Measurements from ENCODE around the gene RBM38.
"Not testable (repeated sequence)": the region's sequence is repeated elsewhere in the genome, so short reads cannot be mapped to it uniquely, and the experiment has no call there.

Gene RBM38

DNA sequence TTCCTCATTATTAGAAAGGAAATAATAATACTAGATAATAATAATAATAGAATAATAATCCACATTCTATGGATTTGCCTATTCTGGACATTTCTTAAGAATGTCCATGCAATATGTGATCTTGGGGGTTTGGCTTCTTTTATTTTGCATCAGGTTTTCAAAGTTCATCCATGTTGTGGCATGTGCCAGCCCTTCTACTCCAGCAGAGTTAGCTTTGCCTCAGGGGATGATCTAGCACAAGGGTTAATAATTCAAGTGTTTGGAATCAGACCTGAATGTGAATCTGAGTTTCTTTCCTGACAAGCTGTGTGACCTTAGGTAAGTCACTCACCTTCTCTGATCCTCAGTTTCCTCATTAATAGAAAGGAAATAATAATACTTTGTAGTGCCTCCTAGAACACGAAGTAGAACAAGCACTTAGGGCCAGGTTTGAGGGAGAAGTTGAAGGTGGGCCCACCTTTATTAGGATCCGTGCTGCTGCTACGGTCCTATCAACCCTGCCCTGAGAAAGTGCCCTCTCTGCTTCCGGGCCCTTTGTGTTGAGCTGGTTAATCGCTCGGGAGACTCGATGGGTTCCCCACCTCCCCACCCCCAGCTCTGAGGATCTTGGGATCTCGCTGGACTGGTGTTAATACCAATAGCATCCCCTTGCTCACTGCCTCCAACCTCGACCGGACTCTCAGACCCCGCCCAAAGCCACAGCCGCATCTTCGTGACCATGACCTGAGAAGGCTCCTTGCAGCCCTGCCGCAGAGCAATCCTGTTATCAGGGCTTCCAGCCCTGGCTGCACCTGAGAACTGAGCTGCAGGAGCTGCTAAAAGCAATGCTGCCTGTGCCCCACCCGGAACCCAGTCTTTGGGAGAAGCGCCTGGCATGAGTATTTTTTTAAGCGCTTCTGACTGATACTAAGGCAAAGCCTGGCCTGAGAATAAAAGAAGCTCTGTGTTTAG lies 26.9 kb downstream of the RBM38 start:
- DNase-seq = no peak
- H3K4me1 Mint-ChIP-seq = peaks cover 15% of the 10 kb centered on the region
- no peak overlapping the region for H3K4me3 Mint-ChIP-seq
- CTCF ChIA-PET = no interaction called here
- peaks cover 56% of the 10 kb centered on the region for H3K27me3 Mint-ChIP-seq
- H3K9me3 Mint-ChIP-seq = no peaks in the 10 kb centered on the region
- no peaks in the 10 kb centered on the region for H3K36me3 Mint-ChIP-seq
- H3K27ac Mint-ChIP-seq = no peak overlapping the region

DNA sequence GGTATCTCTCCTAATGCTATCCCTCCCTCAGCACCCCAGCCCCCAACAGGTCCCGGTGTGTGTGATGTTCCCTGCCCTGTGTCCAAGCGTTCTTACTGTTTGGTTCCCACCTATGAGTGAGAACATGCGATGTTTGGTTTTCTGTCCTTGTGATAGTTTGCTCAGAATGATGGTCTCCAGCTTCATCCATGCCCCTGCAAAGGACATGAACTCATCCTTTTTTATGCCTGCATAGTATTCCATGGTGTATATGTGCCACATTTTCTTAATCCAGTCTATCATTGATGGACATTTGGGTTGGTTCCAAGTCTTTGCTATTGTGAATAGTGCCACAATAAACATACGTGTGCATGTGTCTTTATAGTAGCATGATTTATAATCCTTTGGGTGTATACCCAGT lies 28.3 kb downstream of the RBM38 start:
- H3K36me3 Mint-ChIP-seq, DNase-seq: not testable (repeated sequence)

DNA sequence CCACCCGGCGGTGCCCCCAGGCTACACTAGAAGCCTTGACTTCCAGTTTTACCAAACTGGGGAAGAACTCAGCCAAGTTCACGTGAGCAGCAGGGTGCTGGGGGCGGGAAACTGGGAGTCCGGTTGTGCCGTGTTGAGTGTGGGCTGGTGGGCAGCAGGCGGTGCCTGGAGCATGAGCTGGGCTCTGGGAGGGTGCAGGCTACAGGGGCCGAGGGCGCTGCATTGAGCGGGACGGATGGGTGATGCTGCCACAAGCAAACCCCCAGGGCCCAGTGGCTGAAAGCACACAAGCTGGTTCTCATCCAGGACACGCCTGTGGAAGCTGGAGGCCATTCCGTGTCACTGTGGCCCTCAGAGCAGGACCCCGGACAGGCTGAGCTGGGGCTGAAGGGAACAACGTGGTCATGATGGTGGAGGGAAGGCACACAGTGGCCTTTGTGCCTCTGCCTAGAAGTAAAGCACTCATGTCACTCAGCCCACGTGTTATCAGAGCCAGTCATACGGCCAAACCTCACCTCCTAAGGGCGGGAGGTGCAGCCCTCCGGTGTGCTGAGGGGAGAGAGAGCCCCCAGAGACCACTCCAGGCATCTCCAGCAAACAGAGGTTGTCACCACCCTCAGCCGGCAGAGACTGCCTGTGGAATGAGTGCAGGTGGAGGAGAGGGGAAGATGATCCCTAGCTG lies 29.5 kb downstream of the RBM38 start:
- Mint-ChIP-seq H3K27me3 (peaks cover 58% of the 10 kb centered on the region), H3K9me3 (no peaks in the 10 kb centered on the region), H3K27ac (no peak overlapping the region), H3K4me3 (no peak overlapping the region), H3K4me1 (peaks cover 34% of the 10 kb centered on the region), H3K36me3 (no peaks in the 10 kb centered on the region)
- DNase-seq = no peak
- CTCF ChIA-PET = interaction anchor here (1.3 kb wide), 1 partner anchor 31 kb away, joined by 4 read pairs; no protein-coding TSS in a partner anchor

More for the DNA sequence above, 28.3 kb downstream of the RBM38 start:
- CTCF ChIA-PET, H3K4me3 Mint-ChIP-seq, H3K9me3 Mint-ChIP-seq, H3K27ac Mint-ChIP-seq: not testable (repeated sequence)
- peaks cover 27% of the 10 kb centered on the region for H3K4me1 Mint-ChIP-seq
- H3K27me3 Mint-ChIP-seq = peaks cover 57% of the 10 kb centered on the region

DNA sequence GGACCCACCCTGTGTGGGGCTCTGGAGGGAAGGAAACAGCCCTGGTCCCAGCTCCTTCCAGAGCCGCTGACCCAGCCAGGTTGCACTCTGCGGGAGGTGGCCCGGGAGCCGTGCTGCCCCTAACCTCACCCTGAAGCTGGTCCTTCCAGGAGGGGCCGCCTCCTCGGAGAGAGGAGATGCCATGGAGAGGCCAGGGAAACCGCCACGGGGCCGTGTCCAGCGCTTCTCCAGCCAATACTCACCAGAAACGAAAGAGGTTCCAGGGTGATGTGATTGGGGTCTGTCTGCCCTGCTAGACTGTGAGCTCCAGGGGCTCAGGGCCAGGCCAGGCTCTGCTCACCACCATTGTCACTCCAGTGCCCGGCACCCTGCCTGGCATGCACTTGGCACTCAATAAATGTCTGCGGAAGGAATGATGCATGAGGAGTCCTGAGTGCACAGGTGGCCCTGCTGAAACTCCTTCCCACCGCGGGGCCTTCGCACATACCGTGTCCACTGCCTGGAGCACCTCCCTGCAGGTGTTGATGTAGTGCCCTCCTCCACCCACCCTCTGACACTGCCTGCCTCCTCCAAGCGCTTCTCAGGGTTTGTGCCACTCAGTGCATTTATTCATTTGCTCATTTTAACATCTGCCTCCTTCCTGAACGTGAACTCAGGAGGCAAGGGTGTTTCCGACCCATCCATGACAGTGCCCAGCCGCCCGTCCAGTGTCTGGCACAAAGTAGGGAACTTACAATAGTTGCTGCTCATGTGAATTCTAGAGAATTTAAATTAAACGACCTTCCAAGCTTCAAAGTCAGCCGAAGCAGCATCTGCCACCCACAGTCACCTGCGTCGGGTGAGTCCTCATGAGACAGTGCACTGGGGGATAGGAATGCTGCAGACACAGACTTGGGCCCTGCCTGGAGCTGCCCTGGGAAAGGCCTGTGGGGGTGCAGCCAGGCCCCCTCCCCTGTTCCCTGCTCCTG lies 30.3 kb downstream of the RBM38 start:
- CTCF ChIA-PET = interaction anchor here (1.3 kb wide), 1 partner anchor 30 kb away, joined by 4 read pairs; no protein-coding TSS in a partner anchor
- Mint-ChIP-seq H3K27me3 (peaks cover 56% of the 10 kb centered on the region), H3K27ac (no peak overlapping the region), H3K36me3 (no peaks in the 10 kb centered on the region), H3K4me3 (no peak overlapping the region), H3K9me3 (no peaks in the 10 kb centered on the region), H3K4me1 (peaks cover 42% of the 10 kb centered on the region)
- no peak for DNase-seq

DNA sequence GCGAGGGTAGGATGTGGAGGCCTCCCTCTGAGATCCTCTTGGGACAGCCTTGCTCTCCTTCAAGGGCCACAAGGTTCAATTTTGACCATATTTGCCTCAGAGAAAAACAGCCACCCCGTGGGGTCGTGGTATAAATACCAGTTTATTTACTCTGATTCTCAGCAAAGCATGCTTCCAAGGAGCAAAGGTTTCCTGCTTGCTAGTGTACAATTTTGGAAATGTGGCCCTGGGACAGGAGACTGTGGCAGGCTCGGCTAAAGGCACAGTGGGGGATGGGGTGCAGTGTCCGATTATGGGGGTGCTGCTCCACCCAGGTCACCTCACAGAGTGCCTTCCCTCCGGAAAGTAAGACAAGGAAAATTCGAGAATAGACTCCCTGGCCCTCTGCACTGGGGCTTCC lies 31.1 kb downstream of the RBM38 start:
- H3K9me3 Mint-ChIP-seq = no peaks in the 10 kb centered on the region
- DNase-seq = no peak
- no peaks in the 10 kb centered on the region for H3K36me3 Mint-ChIP-seq
- peaks cover 49% of the 10 kb centered on the region for H3K4me1 Mint-ChIP-seq
- H3K4me3 Mint-ChIP-seq = no peak overlapping the region
- no peak overlapping the region for H3K27ac Mint-ChIP-seq
- CTCF ChIA-PET = no interaction called here
- H3K27me3 Mint-ChIP-seq = peaks cover 50% of the 10 kb centered on the region

DNA sequence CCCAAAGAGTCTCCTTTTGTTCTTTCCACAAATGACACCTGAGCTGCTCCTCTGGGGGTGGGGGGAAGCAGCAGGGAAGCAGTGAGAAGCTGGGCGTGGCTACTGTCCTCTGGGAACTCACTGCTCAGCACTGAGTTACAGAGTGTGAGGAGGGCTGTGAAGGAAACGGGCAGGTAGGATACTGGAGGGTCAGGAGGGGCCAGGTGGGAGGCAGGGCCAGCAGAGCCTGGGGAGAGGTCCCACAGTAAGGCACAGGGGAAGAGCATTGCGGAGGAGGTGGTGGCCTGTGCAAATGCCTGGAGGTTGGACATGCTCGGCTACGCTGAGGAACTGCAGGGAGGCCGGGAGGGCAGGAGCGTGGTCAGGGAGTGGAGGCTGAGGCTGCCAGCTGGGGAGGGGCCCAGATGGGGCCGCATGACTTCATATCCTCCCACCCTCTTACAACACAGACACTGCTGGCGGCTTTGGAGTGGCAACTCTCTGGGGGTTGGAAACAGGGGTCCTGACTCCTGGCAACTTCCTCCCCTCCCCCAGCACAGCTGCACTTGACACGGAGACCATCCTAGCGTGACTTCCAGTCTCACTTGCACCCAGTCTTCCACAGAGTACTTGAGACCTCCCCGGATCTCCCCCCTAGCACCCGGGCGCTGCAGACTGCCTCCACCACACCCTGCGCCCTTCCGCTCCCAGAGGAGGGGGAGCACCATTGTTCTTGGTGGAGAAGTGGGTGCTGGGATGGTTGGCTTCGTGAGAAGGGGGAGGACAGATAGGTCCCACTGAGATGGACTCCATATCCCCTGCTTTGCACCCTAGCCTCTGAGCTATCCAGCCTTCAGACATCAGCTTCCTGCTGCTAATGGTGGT lies 34.2 kb downstream of the RBM38 start:
- Mint-ChIP-seq H3K4me1 (peaks cover 53% of the 10 kb centered on the region), H3K27ac (peak overlapping the region; percentile 71), H3K9me3 (no peaks in the 10 kb centered on the region), H3K36me3 (no peaks in the 10 kb centered on the region), H3K27me3 (peaks cover 35% of the 10 kb centered on the region), H3K4me3 (no peak overlapping the region)
- CTCF ChIA-PET = no interaction called here
- DNase-seq = no peak

DNA sequence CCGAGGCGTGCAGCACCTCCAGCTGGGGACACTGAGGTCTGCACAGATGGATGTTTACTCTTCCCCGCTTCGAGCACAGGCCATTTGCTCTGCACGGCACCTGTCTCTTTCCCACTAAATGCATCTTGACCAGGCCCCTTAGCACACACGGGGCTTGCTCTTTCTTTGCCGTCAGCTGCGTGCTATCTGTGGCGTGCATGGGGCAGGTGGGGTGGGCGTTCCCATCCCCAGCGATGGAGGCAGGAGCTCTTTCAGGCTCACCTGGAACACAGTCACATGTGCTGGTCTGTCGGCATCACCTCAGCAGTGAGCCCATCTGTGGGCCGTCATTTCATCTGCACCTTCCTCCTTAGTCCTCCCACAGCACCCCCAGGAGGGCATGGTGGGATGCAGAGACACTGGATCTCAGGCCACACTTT lies 35.1 kb downstream of the RBM38 start:
- no peak overlapping the region for H3K27ac Mint-ChIP-seq
- no peaks in the 10 kb centered on the region for H3K9me3 Mint-ChIP-seq
- H3K4me1 Mint-ChIP-seq = peaks cover 60% of the 10 kb centered on the region
- DNase-seq = no peak
- peaks cover 28% of the 10 kb centered on the region for H3K27me3 Mint-ChIP-seq
- H3K4me3 Mint-ChIP-seq = no peak overlapping the region
- H3K36me3 Mint-ChIP-seq = no peaks in the 10 kb centered on the region
- CTCF ChIA-PET = no interaction called here

DNA sequence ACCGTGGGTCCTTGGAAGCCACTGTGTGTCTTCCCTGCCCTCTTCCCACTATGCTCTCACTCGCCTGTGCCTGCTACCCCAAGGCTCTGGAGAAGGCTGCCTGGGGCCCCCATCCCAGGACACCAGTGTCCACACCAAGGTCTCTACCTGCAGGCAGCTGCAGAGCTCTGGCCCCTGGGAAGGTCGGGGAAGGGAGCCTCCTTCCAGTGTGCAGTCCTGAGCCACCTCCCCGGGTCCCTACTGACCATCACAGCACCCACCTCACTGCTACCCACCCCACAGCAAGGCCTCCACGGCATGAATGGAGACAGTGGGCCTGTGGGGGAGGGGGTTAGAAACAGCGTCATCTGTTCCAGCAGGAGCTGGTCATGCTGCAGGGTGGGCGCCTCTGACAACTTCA lies 35.6 kb downstream of the RBM38 start:
- Mint-ChIP-seq H3K27ac (no peak overlapping the region), H3K9me3 (no peaks in the 10 kb centered on the region), H3K36me3 (no peaks in the 10 kb centered on the region), H3K4me3 (no peak overlapping the region), H3K4me1 (peaks cover 65% of the 10 kb centered on the region), H3K27me3 (peaks cover 27% of the 10 kb centered on the region)
- CTCF ChIA-PET = no interaction called here
- no peak for DNase-seq

DNA sequence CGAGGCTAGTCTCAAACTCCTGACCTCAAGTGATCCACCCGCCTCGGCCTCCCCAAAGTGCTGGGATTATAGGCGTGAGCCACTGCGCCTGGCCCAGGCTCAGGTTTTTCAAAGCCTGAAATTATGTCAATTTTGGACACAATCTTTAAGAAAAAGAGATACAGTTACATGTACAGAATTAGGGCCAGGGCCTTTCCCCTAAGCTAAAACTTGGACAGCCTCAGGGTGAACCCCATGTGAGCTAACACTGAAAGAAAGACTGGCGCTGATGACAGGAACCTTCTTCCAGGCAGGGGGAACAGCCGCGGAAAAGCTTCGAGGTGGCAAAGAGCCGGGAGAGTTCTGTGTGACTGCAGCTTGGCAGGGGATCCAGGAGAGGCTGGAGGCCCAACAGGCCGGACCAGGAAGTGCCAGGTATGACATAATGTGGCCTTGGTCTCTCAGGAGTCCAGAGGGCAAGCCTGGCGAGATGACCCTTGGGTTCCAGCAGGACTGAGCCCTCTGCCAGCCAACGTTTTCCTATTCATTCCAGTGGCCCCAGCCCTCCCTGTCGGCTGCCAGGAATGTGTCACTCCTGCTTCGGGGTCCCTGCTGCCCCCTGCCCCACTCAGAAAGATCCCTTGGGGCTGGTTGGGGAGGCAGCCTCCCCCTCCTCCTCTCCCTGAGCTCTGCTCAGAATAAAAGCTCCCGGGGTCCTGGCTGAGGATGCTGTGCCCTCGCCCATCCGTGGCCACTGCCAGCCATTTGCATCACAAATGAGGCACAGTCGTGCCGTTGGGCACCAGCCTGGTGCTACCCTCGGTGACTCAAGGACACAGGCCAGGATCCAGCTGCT lies 37.3 kb downstream of the RBM38 start:
- Mint-ChIP-seq H3K9me3 (no peaks in the 10 kb centered on the region), H3K36me3 (peaks cover 6% of the 10 kb centered on the region), H3K27me3 (peaks cover 16% of the 10 kb centered on the region), H3K4me1 (peaks cover 77% of the 10 kb centered on the region), H3K4me3 (no peak overlapping the region), H3K27ac (no peak overlapping the region)
- no peak for DNase-seq
- CTCF ChIA-PET = interaction anchor here (0.8 to 2.5 kb wide), 2 partner anchors 16 to 31 kb away, joined by 3 to 6 read pairs; no protein-coding TSS in a partner anchor

DNA sequence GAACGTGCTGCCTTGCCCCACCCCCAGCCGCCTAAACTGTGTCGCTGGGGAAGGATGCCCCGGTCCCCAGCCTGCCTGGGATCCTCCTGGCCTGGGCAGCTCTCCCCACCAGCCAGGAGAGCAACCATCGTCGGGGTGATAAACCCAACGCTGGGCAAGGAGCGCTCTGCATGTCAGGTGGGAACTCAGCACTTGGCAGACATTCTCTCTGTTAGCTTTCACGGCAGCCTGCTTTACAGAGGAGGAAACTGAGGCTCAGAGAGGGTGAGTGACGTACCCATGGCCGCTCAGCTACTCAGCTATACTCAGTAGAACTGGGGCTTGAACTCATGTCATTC lies 37.9 kb downstream of the RBM38 start:
- CTCF ChIA-PET = interaction anchor here (0.7 to 2.5 kb wide), 2 partner anchors 16 to 31 kb away, joined by 3 to 6 read pairs; no protein-coding TSS in a partner anchor
- Mint-ChIP-seq H3K4me3 (no peak overlapping the region), H3K27me3 (peaks cover 12% of the 10 kb centered on the region), H3K9me3 (peaks cover 2% of the 10 kb centered on the region), H3K27ac (no peak overlapping the region), H3K36me3 (peaks cover 10% of the 10 kb centered on the region), H3K4me1 (peaks cover 77% of the 10 kb centered on the region)
- DNase-seq = no peak

DNA sequence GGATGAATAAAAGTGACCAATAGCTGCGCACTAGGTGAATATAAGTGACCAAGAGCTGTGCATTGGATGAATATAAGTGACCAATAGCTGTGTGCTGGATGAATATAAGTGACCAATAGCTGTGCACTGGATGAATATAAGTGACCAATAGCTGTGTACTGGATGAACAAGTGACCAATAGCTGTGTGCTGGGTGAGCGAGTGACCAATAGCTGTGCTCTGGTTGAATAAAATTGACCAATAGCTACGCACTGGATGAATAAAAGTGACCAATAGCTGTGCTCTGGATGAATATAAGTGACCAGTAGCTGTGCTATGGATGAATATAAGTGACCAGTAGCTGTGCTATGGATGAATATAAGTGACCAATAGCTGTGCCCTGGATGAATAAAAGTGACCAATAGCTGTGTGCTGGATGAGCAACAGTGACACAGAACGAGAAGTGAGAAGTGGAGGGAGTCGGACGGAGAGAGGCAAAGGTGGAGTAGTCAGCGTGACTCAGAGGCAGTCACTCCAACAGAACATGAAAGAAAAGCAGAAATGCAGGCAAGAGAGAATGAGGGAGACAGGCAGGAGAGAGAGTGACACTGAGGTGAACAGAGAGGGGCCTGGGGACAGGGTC lies 38.5 kb downstream of the RBM38 start:
- H3K36me3 Mint-ChIP-seq = peaks cover 10% of the 10 kb centered on the region
- H3K27me3 Mint-ChIP-seq = peaks cover 12% of the 10 kb centered on the region
- CTCF ChIA-PET = interaction anchor here (0.7 to 2.5 kb wide), 3 partner anchors 17 to 40 kb away, joined by 3 to 6 read pairs (median 3); no protein-coding TSS in a partner anchor
- H3K4me1 Mint-ChIP-seq = peaks cover 77% of the 10 kb centered on the region
- DNase-seq = no peak
- H3K27ac Mint-ChIP-seq = no peak overlapping the region
- H3K9me3 Mint-ChIP-seq = peaks cover 2% of the 10 kb centered on the region
- H3K4me3 Mint-ChIP-seq = no peak overlapping the region

DNA sequence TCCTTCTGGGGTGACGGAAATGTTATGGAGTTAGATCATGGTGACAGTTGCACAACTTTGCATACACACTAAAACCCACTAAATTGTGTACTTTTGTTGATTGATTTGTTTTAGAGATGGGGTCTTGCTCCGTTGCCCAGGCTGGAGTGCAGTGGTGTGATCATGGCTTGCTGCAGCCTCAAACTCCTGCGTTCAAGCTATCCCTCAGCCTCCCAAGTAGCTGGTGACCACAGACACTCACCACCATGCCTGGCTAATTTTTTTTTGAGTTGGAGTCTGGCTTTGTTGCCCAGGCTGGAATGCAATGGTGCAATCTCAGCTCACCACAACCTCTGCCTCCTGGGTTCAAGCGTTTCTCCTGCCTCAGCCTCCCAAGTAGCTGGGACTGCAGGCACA lies 39.0 kb downstream of the RBM38 start:
- peaks cover 79% of the 10 kb centered on the region for H3K4me1 Mint-ChIP-seq
- H3K36me3 Mint-ChIP-seq, H3K4me3 Mint-ChIP-seq, H3K27me3 Mint-ChIP-seq, H3K9me3 Mint-ChIP-seq, H3K27ac Mint-ChIP-seq, DNase-seq: not testable (repeated sequence)
- CTCF ChIA-PET = interaction anchor here (1.2 to 2.5 kb wide), 2 partner anchors 17 to 41 kb away, joined by 3 to 6 read pairs; no protein-coding TSS in a partner anchor
